PC-3 (cell line): ENCODE data around the gene B4GALT1. TPM values are rescaled to one million over a fixed set of nuclear protein-coding genes. Genes with fewer than 3 reads are reported as not detected.

Experiments used
- ATAC-seq: fragments of 200-7000 bp; cut with Tn5 transposase; 2 replicates; pipeline ENCODE4 v1.9.1; 2020; ENCODE audit warnings: mild to moderate bottlenecking, moderate library complexity
- BruUV-seq: library from RNA; stranded (reverse); fragments of 400-500 nt; replicated peaks from 2 replicates; lab custom pipeline; 2021; lab: Mats Ljungman, UMichigan
- CTCF ChIA-PET: fragments of 300-600 bp; sonication (Branson Sonifier 250); formaldehyde crosslinking; loops from one replicate; lab custom pipeline; 2022; ENCODE audit warnings: antibody characterized with exemption; lab: Charles Lee
- POLR2A ChIA-PET: fragments of 300-600 bp; sonication (Branson Sonifier 250); formaldehyde crosslinking; loops from one replicate; lab custom pipeline; 2022; ENCODE audit warnings: antibody characterized with exemption; ENCODE audit not compliant: unreplicated experiment; lab: Charles Lee
- DNase-seq: peaks from one replicate; pipeline ENCODE4 v3.0.0-alpha.2; 2015
- H2AFZ ChIP-seq: fragments of 300-600 bp; sonication (generic); 2 replicates; pipeline ENCODE4 v1.6.0; 2016; ENCODE audit warnings: antibody characterized with exemption, low read length
- H3F3A ChIP-seq: fragments of 300-600 bp; sonication (generic); one replicate; pipeline ENCODE4 v1.6.0; 2017; ENCODE audit warnings: antibody characterized with exemption, low read length, control low read depth, mild to moderate bottlenecking; ENCODE audit not compliant: unreplicated experiment
- H3K27ac ChIP-seq: fragments of 300-600 bp; sonication (generic); 2 replicates; pipeline ENCODE4 v1.5.1; 2016; ENCODE audit warnings: mild to moderate bottlenecking, low read length
- H3K27me3 ChIP-seq: fragments of 300-600 bp; sonication (generic); 2 replicates; pipeline ENCODE4 v1.6.1; 2016; ENCODE audit warnings: low read length, mixed read lengths
- H3K36me3 ChIP-seq: fragments of 300-600 bp; sonication (generic); 2 replicates; pipeline ENCODE4 v1.6.1; 2016; ENCODE audit warnings: low read depth, mixed run types, low read length, mixed read lengths
- H3K4me1 ChIP-seq: fragments of 300-600 bp; sonication (generic); 2 replicates; pipeline ENCODE4 v1.5.1; 2016; ENCODE audit warnings: low read length; ENCODE audit not compliant: insufficient read depth
- H3K4me2 ChIP-seq: fragments of 300-600 bp; sonication (generic); 2 replicates; pipeline ENCODE4 v1.6.0; 2016; ENCODE audit warnings: low read length
- H3K4me3 ChIP-seq: fragments of 300-600 bp; sonication (generic); 2 replicates; pipeline ENCODE4 v1.5.1; 2016; ENCODE audit warnings: mild to moderate bottlenecking, low read length, mixed read lengths
- H3K79me2 ChIP-seq: fragments of 300-600 bp; sonication (generic); 2 replicates; pipeline ENCODE4 v1.6.1; 2017; ENCODE audit warnings: low read length, mixed read lengths
- H3K9ac ChIP-seq: fragments of 300-600 bp; sonication (generic); 2 replicates; pipeline ENCODE4 v1.6.0; 2016; ENCODE audit warnings: mild to moderate bottlenecking, low read length
- H3K9me2 ChIP-seq: fragments of 300-600 bp; sonication (generic); replicated peaks from 2 replicates; pipeline ENCODE4 v1.6.1; 2016; ENCODE audit warnings: mixed run types, low read length, mixed read lengths
- H3K9me3 ChIP-seq: fragments of 300-600 bp; sonication (generic); 2 replicates; pipeline ENCODE4 v1.6.1; 2016; ENCODE audit warnings: low read length, mixed read lengths
- H4K20me1 ChIP-seq: fragments of 300-600 bp; sonication (generic); 2 replicates; pipeline ENCODE4 v1.6.1; 2016; ENCODE audit warnings: low read length, mixed read lengths
- CTCF ChIP-seq: fragments of 300-600 bp; sonication (generic); conservative IDR thresholded peaks from 2 replicates; pipeline ENCODE4 v1.5.1; 2017; ENCODE audit warnings: antibody characterized with exemption, low read depth, mild to moderate bottlenecking, low read length
- EZH2 ChIP-seq: fragments of 300-600 bp; sonication (generic); IDR thresholded peaks from one replicate; pipeline ENCODE4 v1.6.1; 2017; ENCODE audit warnings: antibody characterized with exemption, mild to moderate bottlenecking, low read length; ENCODE audit not compliant: unreplicated experiment
- EZH2phosphoT487 ChIP-seq: fragments of 300-600 bp; sonication (generic); IDR thresholded peaks from 2 replicates; pipeline ENCODE4 v1.6.1; 2018; ENCODE audit warnings: mild to moderate bottlenecking, antibody characterized with exemption, low read length, borderline replicate concordance
- intact Hi-C: fragments of 100-400 bp; cut with micrococcal nuclease; formaldehyde crosslinking; loops from 2 replicates; pipeline ENCODE4 v1.9.0; 2023
- total RNA-seq: library from RNA; depleted of rRNA; stranded (reverse); fragments of >200 nt; gene quantifications from 2 replicates; pipeline ENCODE4 v1.2.3, GENCODE V29; 2014

Gene B4GALT1
- total RNA-seq, 1 experiment from 2014 or later: 14.8 TPM

- Histone ChIP-seq H3K9me2 (no peaks in the 10 kb centered on the region), H3K27ac (no peak overlapping the region), H3K36me3 (no peaks in the 10 kb centered on the region), H3K4me3 (no peak overlapping the region), H2AFZ (no peak overlapping the region), H3K9ac (no peak overlapping the region), H3K4me2 (no peak overlapping the region), H3K4me1 (no peaks in the 10 kb centered on the region), H3K9me3 (no peaks in the 10 kb centered on the region), H3F3A (no peaks in the 10 kb centered on the region), H4K20me1 (no peaks in the 10 kb centered on the region), H3K79me2 (no peaks in the 10 kb centered on the region), H3K27me3 (no peaks in the 10 kb centered on the region)
- DNase-seq (no peak), ATAC-seq (no peak)
- no TSS peak for BruUV-seq
- ChIA-PET POLR2A (no interaction called here), CTCF (no interaction called here)
- intact Hi-C loops: no loop called here
- TF ChIP-seq EZH2 (no peak), EZH2phosphoT487 (no peak), CTCF (no peak)
These were observed 18.3 kb upstream of the B4GALT1 start for GRCh38 chr9:33185406-33185805.

- Histone ChIP-seq H3F3A (no peaks in the 10 kb centered on the region), H3K4me1 (no peaks in the 10 kb centered on the region), H3K79me2 (no peaks in the 10 kb centered on the region), H4K20me1 (no peaks in the 10 kb centered on the region), H3K27me3 (no peaks in the 10 kb centered on the region), H3K9me3 (no peaks in the 10 kb centered on the region), H3K4me2 (no peak overlapping the region), H3K9ac (no peak overlapping the region), H2AFZ (no peak overlapping the region), H3K4me3 (no peak overlapping the region), H3K27ac (no peak overlapping the region), H3K36me3 (no peaks in the 10 kb centered on the region), H3K9me2 (no peaks in the 10 kb centered on the region)
- intact Hi-C loops: no loop called here
- ChIA-PET POLR2A (no interaction called here), CTCF (no interaction called here)
- DNase-seq: peak; percentile 19
- no TSS peak for BruUV-seq
- TF ChIP-seq CTCF (no peak), EZH2 (no peak), EZH2phosphoT487 (no peak)
- ATAC-seq: no peak
These were observed 17.8 kb upstream of the B4GALT1 start for GRCh38 chr9:33184963-33185362.

- no peak overlapping the region for H3K27ac ChIP-seq
- intact Hi-C loops: no loop called here
- no peaks in the 10 kb centered on the region for H3K9me2 ChIP-seq
- TF ChIP-seq EZH2: no peak
- TF ChIP-seq CTCF: no peak
- no peak for TF ChIP-seq EZH2phosphoT487
- ChIA-PET CTCF (no interaction called here), POLR2A (no interaction called here)
- ATAC-seq: no peak
- H4K20me1 ChIP-seq: no peaks in the 10 kb centered on the region
- no peak overlapping the region for H3K4me3 ChIP-seq
- no peak overlapping the region for H3K4me2 ChIP-seq
- no peaks in the 10 kb centered on the region for H3K36me3 ChIP-seq
- H2AFZ ChIP-seq: no peak overlapping the region
- H3K9ac ChIP-seq: no peak overlapping the region
- H3F3A ChIP-seq: no peaks in the 10 kb centered on the region
- H3K4me1 ChIP-seq: no peaks in the 10 kb centered on the region
- H3K79me2 ChIP-seq: no peaks in the 10 kb centered on the region
- H3K27me3 ChIP-seq: no peaks in the 10 kb centered on the region
- BruUV-seq: no TSS peak
- no peak for DNase-seq
- no peaks in the 10 kb centered on the region for H3K9me3 ChIP-seq
These were observed 15.4 kb upstream of the B4GALT1 start for GRCh38 chr9:33182519-33182918.
